HG03571 (cell line): ENCODE data around the gene RASSF4.

Experiments used
- ATAC-seq: cut with Tn5 transposase; IDR thresholded peaks from one replicate; pipeline ENCODE4 v1.9.1; 2021; ENCODE audit not compliant: unreplicated experiment

The RASSF4 gene

DNA sequence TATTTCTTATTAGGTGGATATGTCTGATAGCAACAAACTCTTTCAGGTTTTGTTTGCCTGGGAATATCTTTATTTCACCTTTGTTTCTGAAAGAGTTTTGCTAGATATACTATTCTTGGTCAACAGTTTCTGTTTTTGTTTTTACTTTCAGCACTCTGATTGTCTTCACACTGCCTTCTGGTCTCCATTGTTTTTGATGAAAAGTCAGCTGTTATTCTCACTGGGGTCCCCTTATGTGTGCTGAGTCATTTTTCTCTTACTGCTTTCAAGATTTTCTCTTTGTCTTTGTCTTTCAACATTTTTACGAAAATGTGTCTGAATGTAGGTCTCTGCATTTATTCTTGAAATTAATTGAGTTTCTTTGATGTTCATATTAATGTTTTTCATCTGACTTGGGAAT lies 15.2 kb upstream of the RASSF4 start:
- no peak for ATAC-seq

DNA sequence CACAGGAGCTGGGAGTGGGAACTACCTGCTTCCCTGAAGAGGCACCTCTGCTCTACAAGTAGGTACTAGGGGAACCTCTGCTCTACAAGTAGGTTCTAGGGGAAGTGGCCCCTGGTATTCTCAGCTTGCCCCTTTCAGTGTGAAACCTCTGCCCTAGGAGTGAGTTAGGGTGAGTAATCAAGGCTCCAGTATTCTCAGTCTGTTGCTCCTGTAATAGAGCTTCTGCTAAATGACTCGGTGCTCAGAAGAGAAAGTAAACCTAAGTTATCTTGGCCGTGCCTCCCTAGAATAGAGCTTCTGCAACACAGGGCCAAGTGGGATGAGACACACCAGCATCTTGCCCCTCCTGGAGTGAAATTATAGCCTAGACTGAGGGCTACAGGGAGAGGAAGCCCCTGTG lies 13.4 kb upstream of the RASSF4 start:
- ATAC-seq: peak; percentile 43

DNA sequence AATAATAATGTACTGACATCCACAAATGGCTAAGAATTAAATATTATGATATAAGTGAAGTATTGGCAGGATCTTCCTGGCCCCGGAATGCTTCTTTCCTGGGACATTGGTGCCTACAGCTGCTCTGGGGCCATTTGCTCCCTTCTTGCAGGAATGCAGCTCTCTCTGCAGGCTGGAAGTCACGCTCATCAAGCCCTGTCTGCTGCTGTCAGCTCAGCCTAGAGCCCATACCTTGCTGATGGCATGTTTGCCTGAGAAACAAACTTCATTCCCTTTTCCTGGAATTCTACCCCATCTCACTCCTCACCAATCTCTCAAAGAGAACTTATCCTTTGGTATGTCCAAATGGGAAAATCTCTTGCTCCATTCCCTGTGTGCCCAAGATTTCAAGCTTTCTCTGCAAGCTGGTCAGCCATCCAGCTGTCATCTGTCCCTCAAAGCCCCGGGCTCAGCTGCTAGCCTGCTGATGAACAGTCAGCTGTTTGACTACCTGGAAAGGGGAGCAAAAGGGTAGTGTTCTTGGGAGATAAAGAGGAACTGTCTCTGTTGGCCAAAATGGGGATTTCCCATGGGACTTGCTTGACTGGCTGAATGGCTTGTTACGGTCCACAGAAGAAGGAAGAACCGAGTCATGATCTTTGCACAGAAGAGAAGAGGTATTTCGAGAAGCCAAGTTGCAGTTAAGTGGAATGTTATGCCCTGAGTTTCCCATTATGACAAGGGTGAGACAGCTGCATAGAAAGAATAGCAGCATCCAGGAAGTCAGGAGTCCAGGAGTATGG lies 12.0 kb upstream of the RASSF4 start:
- ATAC-seq: peak; percentile 51

DNA sequence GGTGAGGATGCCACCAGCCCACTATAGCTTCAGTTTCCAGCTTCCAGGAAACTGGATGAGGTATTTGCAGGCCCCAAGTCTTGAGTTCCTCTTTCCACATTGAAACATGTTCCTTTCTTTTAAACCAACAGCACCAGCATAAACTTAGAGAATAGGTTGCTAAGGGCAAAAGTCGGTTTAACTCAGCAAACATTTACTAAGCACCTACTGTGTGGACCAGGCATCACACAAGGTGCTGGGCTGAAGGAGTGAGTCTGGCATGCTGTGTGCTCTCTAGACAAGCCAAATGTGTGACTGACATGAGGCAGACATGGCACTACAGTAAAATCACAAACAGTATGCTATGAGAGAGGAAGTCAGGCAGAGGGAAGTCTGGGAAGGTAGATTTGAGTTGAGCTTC lies 11.0 kb upstream of the RASSF4 start:
- ATAC-seq: no peak

DNA sequence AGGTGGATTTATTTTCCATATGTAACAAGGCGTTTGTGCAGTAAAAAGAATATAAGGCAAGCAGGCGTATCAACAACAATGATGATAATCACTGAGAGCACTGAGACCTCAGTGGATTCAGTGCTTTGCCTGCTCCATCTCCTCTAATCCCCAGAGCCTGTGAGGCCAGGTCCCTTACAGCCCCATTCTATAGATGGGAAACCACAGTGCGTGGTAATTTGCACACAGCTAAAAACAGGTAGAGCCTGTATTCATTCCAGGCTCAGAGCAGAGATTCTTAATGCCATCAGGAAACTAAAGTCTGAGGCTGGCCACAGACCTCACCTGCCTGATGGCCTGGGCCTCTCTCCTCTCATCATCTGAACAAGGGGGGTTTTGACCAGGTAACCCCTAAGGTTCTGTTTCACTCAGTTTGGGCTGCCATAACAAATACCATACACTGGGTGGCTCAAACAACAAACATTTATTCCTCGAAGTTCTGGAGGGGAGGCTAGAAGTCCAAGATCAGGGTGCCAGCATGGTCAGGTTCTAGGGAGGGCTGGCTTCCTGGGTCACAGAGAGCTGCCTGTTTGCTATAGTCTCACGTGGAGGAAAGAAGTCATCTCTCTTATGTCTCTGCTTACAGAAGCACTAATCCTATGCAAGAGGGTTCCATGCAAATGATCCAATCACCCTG lies 10.3 kb upstream of the RASSF4 start:
- ATAC-seq: no peak

DNA sequence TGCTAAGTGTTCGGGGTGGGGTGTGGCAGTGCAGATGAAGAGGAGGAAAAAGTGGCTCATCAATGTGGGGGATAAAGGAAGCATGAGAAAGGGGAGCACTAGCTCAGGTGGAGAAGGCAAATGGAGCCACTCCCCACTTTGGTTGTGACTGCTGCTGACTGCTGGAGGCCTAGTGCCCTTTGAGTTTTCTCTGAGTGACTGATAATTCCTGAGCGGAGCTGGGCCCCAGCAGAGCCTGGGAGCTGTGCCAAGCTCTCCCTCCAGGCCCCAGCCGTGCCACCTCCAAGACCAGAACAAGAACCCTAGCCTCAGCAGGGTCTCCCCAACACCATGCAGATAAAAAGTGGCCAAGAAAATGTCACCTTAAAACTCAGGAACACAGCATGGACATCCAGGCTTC lies 9.7 kb upstream of the RASSF4 start:
- no peak for ATAC-seq

DNA sequence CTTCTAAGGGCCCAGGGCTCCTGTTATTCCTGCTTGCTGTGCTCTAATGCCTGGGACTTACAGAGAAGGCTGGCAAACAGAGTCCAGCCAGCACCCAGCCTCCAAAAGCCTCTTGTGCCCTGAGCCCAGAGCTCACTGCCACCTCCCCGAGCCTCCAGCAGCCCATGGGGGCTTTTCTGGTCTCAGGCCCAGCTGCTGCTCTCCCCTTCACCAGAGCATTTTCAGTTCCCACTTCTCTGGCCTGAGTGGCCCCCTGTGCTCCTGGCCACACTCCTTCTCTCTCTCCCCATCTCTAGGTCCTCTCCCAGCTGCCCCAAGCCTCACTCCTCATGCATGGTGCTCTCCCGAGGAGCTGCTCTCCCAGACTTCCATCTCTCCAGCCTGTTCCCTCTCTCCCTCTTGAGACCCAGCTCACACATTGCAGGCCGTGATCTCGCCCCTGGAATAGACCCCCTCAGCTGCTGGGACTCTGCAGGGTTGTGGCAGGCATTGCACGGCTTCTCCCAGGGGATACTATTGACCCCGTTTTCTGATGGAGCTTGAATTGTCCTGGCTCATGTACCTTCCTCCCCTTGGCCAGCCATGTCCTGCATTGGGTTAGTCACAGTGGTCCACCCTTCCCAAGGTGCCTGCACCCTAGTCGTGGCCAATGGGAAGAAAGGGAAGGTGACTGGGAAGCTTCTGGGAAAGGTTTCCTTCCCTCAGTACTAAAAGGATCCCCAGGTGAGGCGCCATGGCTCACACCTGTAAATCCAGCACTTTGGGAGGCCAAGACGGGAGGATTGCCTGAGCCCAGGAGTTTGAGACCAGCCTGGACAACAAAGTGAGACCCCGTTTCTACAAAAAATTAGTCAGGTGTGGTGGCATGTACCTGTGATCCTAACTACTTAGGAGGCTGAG lies 9.0 kb upstream of the RASSF4 start:
- no peak for ATAC-seq

DNA sequence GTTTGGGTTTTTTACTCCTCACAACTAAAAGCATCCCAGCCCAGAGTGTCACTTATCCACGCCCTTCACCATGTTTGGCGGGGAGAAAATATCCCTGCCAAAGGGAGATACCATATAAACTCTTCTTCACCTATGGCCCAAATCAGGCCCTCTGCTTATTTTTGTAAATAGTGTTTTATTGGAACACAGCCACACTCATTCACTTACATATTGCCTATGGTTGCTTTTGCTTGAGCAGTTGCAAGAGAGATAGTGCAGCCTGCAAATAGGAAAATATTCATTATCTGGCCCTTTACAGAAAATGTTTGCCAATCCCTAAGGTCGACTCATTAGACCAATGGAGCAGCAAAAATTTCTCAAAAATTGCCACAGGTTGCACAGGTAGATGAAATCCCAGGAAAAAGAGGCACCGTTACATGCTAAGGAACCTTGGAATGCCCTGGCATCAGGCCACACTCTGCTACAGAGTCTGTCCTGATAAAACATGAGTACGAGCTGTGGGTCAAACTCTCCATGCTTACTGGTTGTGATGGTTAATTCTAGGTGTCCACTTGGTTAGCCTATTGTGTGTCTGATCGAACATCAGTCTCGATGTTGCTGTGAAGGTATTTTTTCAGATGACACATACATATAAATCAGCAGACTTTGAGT lies 7.9 kb upstream of the RASSF4 start:
- no peak for ATAC-seq

DNA sequence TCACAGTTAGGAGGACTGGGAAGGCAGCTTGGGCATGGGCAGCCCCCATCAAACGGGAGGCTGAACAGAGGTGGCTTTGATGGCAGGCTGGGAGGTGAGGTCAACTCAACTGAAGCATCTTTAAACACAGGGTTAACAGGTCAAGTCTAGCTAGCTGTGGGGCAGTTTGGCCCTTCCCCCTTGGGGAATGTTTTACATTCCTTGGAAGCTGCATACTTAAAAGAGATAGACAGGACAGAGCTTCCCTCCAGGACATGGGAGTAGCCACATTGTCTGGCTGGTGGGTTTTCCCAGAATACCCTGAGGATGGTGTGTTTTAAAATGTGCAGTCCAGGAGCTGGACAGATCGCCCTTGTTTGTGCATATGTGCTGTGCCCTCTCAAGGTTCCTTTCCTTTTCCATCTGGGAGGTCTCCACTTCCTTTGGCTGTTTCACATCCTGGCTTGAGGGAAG lies 6.8 kb upstream of the RASSF4 start:
- no peak for ATAC-seq

DNA sequence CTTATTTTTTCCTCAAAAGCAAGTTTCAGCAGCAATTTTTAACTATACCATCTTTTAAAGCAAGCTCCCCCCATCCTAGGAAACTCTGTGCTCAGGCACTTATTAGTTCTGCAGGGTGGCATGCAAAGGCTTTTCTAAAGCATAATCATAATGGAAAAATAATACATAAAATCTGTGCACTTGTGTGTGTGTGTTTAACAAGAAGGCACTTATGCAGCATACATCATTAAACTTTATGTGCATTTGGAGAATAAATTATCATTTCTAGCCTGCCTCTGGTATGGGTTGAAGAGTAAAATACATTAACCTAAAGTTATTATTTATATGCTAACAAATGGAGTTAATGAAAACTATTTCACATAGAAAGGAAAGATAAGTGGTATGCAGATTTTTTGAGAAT lies 5.6 kb upstream of the RASSF4 start:
- no peak for ATAC-seq

DNA sequence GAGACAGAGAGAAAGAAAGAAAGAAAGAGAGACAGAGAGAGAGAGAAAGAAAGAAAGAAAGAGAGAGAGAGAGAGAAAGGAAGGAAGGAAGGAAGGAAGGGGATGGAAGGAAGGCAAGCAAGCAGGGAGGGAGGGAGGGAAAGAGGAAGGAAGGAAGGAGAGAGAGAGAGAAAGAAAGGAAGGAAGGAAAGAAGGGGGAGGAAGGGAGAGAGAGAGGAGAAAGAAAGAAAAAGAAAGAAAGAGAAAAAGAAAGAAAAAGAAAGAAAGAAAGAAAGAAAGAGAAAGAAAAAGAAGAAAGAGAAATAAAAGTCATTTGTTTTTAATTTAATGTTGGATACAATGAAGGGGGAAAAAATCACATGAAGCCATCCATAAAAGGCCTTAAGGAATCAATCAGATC lies 4.6 kb upstream of the RASSF4 start:
- no peak for ATAC-seq

DNA sequence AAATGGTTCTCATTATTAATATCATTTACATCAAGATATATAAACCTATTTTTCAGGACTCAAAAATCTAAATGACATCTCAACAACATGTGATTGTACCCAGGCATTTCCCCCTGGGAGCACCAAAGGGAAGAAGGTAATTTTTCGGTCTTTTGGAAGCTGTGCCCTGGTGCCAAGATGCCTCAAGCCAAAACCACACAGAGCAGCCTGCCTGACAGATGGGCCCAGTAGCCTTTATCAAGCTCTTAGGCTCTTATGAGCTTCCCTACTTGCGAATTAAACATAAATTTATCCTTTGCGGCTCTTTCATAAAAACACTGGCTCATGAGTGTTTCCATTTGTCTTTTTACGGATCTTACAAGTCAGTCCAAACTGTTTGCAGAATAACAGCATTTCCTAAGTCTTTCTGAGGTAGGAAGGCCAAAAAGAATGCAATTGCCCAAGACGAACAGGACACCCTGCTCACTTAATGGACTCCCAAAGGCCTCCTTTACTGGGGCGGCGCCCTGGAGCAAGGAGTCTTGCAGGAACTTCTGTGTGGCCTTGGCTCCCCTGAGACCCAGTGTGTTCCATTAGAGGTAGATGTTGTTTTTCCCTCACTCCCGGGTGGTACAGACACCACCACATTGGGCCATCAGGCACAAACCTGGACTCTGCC lies 4.1 kb upstream of the RASSF4 start:
- ATAC-seq: no peak

DNA sequence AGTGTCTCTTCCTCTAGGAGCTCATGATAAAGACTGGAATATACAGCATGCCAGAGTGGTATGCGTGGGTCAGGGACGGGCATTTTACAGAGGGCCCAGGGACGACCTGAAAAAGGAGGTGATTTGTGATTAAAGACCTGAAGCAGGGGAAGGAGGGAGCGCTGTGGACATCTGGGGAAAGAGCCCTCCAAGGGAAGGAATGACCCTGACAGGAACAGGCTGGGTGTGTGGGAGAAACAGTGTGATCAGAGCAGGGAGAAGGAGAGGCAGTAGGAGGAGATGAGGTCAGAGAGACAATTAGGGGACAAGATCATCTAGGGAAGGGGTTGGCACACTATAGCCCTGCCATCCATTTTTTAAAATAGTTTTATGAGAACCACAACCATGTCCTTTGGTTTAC lies 3.4 kb upstream of the RASSF4 start:
- ATAC-seq: no peak

DNA sequence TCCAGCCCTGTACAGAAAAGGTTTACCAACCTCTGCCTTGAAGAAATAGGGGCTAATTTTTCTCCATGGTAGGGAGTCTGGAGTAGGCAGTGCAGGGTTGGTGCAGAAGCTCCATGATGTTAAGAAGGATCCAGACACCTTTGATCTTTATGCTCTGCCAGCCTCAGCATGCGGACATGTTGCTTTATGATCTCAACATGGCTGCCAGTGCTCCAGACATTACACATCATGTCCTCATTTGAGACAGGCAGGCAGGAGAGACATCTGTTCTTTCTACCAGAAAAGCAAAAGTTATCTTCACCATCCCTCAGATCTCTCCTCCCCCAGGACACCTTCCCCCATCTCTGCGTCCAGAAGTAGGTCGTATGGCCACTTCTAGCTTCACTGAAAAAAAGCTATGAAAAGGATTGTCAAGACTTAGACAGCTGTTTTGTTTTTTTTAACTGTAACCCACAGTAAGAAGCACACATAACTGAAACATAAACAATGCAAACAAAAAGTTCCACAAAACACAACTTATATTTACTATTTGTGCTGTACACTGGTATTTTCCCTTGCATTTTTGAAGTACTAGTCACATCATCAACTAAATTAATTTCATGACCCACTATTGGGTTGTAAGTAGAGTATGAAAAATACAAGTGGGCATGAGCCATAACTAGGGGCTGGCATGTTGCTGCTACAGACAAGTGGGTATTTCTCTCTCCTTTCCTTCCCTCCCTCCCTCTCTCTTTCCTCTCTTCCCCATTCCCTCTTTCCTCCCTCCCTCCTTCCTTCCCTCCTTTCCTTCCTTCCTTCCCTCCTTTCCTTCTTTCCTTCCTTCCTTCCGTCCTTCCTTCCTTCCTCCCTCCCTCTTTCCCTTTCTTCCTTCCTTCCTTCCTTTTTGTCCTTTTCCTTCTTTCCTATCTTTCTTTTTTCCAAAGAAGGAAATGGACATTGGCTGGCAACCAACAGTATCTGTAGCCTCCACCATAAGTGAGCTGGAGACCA lies 2.6 kb upstream of the RASSF4 start:
- ATAC-seq: no peak

DNA sequence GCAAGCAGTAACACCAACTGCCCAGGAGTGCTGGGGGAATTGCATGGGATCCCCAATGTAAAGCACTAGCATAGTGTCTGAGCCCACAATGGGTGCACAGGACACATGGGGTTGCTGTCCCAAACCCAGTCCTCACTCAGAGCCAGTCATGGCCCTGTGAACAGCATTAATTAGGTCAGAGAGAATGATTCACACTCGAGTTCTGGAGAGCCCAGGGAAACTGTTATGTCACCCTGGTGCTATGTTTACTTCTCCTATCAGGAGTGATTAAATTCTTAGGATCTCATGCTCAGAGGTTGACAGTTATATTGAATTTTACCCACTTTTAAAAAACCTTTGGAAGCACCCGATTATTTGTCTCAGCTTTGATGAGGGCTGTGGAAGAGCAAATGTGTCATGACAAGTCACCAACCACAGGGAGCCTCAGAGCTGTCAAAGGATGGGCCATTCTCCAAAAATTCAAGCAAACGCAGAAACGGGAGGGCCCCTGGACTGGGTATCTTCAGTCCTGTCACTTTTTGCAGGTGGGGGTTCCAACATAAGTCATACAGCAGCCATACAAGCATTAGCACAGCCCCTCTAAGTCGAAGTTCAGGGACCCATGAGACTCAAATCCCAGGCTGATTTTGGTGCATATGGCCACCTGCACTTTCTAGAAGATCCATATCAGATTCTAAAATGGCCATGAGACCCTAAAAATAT lies 1.3 kb upstream of the RASSF4 start:
- no peak for ATAC-seq

DNA sequence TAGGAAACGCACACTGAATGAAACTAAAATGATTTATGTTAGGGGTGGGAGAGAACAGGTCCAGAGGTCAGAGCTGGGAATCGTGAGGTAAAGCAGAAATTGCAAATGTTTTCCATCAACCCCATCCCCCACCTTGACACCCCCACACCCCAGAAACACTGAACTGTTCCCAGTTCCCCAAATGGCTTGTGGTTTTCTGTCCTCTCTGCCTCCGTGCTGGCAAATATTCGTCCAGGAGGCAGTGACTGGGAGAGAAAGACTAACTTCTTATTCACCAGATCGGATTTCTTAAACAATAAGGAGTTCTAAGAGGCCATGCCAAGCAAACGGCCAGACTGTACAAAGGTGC lies 730 bp upstream of the RASSF4 start:
- ATAC-seq: no peak

DNA sequence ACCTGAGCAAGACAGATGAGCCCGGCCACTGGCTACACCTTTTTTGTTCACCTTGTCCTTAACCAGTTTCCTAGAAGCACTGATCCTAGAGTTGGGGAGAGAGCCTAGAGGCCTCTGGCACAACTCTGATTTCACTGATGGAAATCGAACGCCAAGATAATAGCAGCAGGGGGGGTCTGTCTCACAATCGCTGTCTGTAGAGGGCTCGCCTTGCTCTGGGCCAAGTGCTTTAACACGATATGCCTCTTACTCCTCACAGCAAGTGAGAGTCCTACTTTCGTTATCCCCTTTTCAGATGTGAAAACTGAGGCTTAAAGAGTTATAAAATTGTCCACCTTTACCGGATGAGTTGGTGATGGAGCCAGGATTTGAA lies 472 bp downstream of the RASSF4 start:
- no peak for ATAC-seq

DNA sequence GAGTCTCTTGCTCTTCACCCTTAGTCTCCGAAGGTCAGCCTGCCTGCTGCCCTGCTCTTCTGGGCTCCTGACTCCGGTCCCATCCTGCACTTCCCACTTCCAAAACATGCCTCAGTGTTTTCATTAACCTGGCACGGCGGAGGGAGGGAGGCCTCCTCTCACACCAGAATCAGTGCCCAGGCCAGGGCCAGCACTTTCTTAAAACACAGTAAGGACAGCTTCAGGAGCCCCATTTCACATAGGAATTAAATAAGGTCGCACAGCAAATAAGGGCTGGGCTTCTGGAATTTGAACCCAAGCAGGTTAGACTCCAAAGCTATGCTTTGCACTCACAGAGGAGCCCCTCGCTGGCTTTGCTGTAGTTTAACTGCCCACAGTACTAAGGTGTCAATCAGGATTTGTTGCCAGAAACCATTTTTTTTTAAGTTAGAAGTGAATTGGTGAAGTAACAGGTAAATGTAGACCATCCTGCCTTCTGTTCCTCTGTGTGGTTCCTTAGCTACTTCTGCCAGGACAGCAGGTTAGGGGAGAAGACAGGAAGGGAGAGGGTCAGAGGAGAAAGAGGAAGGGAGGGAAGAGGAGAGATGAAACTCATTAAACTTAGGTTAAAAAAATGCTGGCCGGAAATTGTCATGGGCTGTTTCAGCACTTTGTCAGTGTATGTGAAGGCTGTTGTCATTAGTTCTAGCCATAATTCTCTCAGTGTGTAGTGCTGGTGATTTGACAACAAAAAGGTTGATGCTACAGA lies 1.1 kb downstream of the RASSF4 start:
- no peak for ATAC-seq
